ENCODE results near the gene UNK.

UNK gene

DNA sequence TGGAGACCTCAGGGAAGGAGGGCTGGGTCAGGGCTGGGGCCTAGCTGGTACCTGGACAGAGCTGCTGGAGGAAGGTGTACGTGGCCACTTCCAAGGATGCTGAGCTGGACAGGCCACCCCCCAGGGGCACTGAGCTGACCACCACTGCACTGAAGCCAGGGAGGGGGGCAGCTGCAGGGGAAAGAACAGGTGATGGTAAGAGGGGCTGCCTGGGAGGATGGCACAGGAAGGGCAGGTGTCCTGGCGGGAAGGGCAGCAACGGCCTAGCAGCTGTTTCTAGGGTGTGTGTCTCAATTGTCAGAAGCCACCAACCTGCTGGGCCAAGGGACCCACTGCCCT, 21.4 kb upstream of the UNK start:
- H2BK5ac ChIP-seq (ENCODE audit: low read length) = no peak overlapping the region
- H4K8ac ChIP-seq (ENCODE audit: low read depth, low read length) = no peak overlapping the region
- H3K27ac ChIP-seq (ENCODE audit: low read depth, low read length) = no peak overlapping the region
- no peaks in the 10 kb centered on the region for H3K79me1 ChIP-seq (ENCODE audit: low read length)
- H2BK120ac ChIP-seq (ENCODE audit: low read depth, low read length) = no peak overlapping the region
- no CpG with 5 or more reads among the region's 3 CpGs for WGBS (ENCODE audit: extremely low coverage, insufficient coverage, low lambda C conversion rate)
- no peaks in the 10 kb centered on the region for H3K79me2 ChIP-seq (ENCODE audit: control insufficient read depth, insufficient read depth, low read length)
- H4K5ac ChIP-seq (ENCODE audit: low read length) = no peak overlapping the region
- H2AK5ac ChIP-seq (ENCODE audit: low read length) = no peak overlapping the region
- DNase-seq = no peak
- H3K4me2 ChIP-seq (ENCODE audit: low read length) = no peak overlapping the region
- H3K23ac ChIP-seq (ENCODE audit: low read length) = no peak overlapping the region
- no peak overlapping the region for H3K4me3 ChIP-seq (ENCODE audit: low read length)
- H3K4me1 ChIP-seq (ENCODE audit: control insufficient read depth, low read depth, low read length) = peaks cover 7% of the 10 kb centered on the region
- no peak overlapping the region for H2BK15ac ChIP-seq (replicated peaks; ENCODE audit: low read depth)
- no peak overlapping the region for H3K4ac ChIP-seq (ENCODE audit: low read depth, low read length)
- H3K9ac ChIP-seq (ENCODE audit: low read length) = no peak overlapping the region
- H3K27me3 ChIP-seq (ENCODE audit: insufficient read depth, low read length, poor library complexity) = no peaks in the 10 kb centered on the region
- H3K56ac ChIP-seq (ENCODE audit: low read length) = no peak overlapping the region
- no peaks in the 10 kb centered on the region for H3K36me3 ChIP-seq (ENCODE audit: control insufficient read depth, insufficient read depth, low read length)
- H3K18ac ChIP-seq (ENCODE audit: low read length) = no peak overlapping the region

DNA sequence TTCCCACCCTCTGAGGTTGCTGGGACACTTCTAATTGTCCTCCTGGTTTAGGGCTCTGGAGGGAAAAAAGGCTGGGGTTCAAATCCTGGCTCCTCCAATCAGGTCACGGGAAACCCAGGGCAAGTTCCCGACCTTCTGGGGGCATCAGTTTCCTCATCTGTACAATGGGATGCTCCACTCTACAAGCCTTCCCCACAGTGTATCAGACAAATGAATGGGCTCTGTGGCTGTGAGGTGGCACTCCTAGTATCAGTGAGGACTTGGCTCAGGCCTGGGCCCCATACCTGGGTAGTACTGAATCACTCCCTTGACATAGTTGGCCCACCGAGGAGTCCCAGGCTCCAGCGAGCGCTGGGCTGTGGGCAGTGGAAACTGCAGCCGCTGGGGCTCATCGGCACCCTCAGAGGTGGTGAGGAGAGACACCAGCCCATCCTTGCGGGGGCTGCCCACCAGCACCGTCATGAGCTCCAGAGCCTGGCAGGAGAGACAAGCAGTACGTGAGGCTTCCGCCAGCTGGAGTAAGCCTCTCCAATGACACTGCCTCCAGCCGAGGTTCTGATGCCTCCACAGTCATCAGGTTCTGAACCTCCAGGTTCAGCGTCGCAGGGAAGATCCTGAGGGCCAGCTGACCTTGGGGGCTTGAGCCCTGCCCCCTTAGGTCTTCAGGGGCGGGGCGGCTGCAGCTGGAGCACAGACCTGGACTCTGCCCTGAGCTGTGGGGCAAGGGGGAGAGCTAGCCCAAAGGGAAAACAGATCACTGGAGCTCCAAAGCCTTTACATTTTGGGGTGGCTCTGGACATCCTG, 20.8 kb upstream of the UNK start:
- no CpG with 5 or more reads among the region's 16 CpGs for WGBS (ENCODE audit: extremely low coverage, insufficient coverage, low lambda C conversion rate)
- H3K27ac ChIP-seq (ENCODE audit: low read depth, low read length) = no peak overlapping the region
- DNase-seq = no peak

DNA sequence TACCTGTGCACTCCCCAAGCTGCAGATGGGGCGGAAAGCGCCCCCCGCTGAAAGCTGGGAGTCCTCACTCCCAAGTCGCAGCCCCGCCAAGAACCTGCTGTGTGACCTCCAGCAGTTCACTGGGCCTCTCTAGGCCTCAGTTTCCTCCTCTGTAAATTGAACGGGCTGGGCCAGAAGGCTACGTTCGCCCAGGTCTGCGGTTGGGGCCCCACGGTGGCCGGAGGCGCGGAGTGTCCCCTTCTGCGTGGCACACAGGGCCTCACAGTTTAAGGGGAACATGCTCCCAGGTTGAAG, 20.2 kb upstream of the UNK start:
- Histone ChIP-seq H2BK5ac (ENCODE audit: low read length) (no peak overlapping the region), H3K4me2 (ENCODE audit: low read length) (peak overlapping the region; percentile 81), H3K27me3 (ENCODE audit: insufficient read depth, low read length, poor library complexity) (no peaks in the 10 kb centered on the region), H3K79me2 (ENCODE audit: control insufficient read depth, insufficient read depth, low read length) (no peaks in the 10 kb centered on the region), H3K18ac (ENCODE audit: low read length) (no peak overlapping the region), H3K79me1 (ENCODE audit: low read length) (no peaks in the 10 kb centered on the region), H4K8ac (ENCODE audit: low read depth, low read length) (no peak overlapping the region), H3K4me3 (ENCODE audit: low read length) (peak overlapping the region; percentile 56), H2BK15ac (replicated peaks; ENCODE audit: low read depth) (no peak overlapping the region), H3K36me3 (ENCODE audit: control insufficient read depth, insufficient read depth, low read length) (no peaks in the 10 kb centered on the region), H3K4ac (ENCODE audit: low read depth, low read length) (peak overlapping the region; percentile 17), H3K27ac (ENCODE audit: low read depth, low read length) (no peak overlapping the region), H3K56ac (ENCODE audit: low read length) (peak overlapping the region; percentile 89), H2AK5ac (ENCODE audit: low read length) (no peak overlapping the region), H3K23ac (ENCODE audit: low read length) (peak overlapping the region; percentile 48), H3K9ac (ENCODE audit: low read length) (peak overlapping the region; percentile 78), H4K5ac (ENCODE audit: low read length) (no peak overlapping the region), H2BK120ac (ENCODE audit: low read depth, low read length) (no peak overlapping the region), H3K4me1 (ENCODE audit: control insufficient read depth, low read depth, low read length) (peaks cover 7% of the 10 kb centered on the region)
- no peak for DNase-seq
- whole genome bisulfite sequencing (ENCODE audit: extremely low coverage, insufficient coverage, low lambda C conversion rate) = no CpG with 5 or more reads among the region's 14 CpGs

More for the DNA sequence above, 20.8 kb upstream of the UNK start:
- no peak overlapping the region for H2BK120ac ChIP-seq (ENCODE audit: low read depth, low read length)
- no peaks in the 10 kb centered on the region for H3K36me3 ChIP-seq (ENCODE audit: control insufficient read depth, insufficient read depth, low read length)
- no peak overlapping the region for H4K8ac ChIP-seq (ENCODE audit: low read depth, low read length)
- no peak overlapping the region for H3K4ac ChIP-seq (ENCODE audit: low read depth, low read length)
- H4K5ac ChIP-seq (ENCODE audit: low read length) = no peak overlapping the region
- H3K4me1 ChIP-seq (ENCODE audit: control insufficient read depth, low read depth, low read length) = peaks cover 7% of the 10 kb centered on the region
- peak overlapping the region; percentile 81 for H3K4me2 ChIP-seq (ENCODE audit: low read length)
- no peak overlapping the region for H2BK15ac ChIP-seq (replicated peaks; ENCODE audit: low read depth)
- H3K56ac ChIP-seq (ENCODE audit: low read length) = peak overlapping the region; percentile 89
- no peaks in the 10 kb centered on the region for H3K79me1 ChIP-seq (ENCODE audit: low read length)
- no peak overlapping the region for H2AK5ac ChIP-seq (ENCODE audit: low read length)
- H3K23ac ChIP-seq (ENCODE audit: low read length) = peak overlapping the region; percentile 48
- no peaks in the 10 kb centered on the region for H3K79me2 ChIP-seq (ENCODE audit: control insufficient read depth, insufficient read depth, low read length)
- H3K18ac ChIP-seq (ENCODE audit: low read length) = no peak overlapping the region
- H3K27me3 ChIP-seq (ENCODE audit: insufficient read depth, low read length, poor library complexity) = no peaks in the 10 kb centered on the region
- H3K4me3 ChIP-seq (ENCODE audit: low read length) = no peak overlapping the region
- peak overlapping the region; percentile 78 for H3K9ac ChIP-seq (ENCODE audit: low read length)
- no peak overlapping the region for H2BK5ac ChIP-seq (ENCODE audit: low read length)

DNA sequence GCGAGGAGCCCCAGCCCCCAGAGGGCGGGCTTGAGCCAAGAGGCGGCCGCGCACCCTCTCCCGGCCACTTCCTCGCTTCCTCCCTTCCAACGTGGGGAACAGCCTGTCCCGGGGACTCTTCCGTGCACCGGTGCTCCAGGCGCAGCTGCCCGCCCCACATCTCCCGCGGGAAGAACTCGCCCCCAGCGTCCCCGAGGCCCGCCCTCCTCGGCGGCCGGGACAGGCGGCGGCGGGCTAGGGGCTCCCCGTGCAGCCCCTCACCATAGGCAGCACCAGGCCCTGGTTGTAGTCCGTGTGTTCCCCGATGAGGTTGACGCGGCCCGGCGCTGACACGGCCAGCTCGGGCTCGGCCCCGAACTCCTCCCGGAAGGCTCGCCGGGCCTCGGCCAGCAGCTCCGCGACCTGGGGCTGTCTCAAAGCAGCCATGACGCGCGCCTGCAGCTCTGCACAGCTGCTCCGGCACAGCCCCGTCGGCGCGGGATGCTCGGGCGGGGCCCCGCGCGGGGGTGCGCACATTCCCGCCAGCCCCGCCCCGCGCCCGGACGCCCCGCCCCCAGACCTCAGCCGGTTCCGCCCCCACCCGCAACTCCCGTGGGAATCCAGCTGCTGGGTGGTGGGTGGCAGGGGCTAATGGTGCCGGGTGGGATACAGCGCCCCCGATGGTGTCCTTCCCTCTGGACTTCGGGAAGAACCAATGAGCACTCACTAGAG, 19.7 kb upstream of the UNK start, which contains the start of gene GALK1:
GALK1 (minus strand) TSS at position 482 of the 711 bp plus-strand sequence; CDS start at position 426, 56 bp downstream.
- Histone ChIP-seq H2BK15ac (replicated peaks; ENCODE audit: low read depth) (no peak within 1 kb of the TSS), H3K79me1 (ENCODE audit: low read length) (no peaks in the 10 kb centered on the region), H4K8ac (ENCODE audit: low read depth, low read length) (no peak within 1 kb of the TSS), H3K36me3 (ENCODE audit: control insufficient read depth, insufficient read depth, low read length) (no peaks in the 10 kb centered on the region), H2BK120ac (ENCODE audit: low read depth, low read length) (no peak within 1 kb of the TSS), H3K18ac (ENCODE audit: low read length) (peak within 1 kb of the TSS; percentile 35), H3K27ac (ENCODE audit: low read depth, low read length) (no peak within 1 kb of the TSS), H4K5ac (ENCODE audit: low read length) (no peak within 1 kb of the TSS), H2AK5ac (ENCODE audit: low read length) (no peak within 1 kb of the TSS), H3K4ac (ENCODE audit: low read depth, low read length) (peak within 1 kb of the TSS; percentile 25), H3K4me2 (ENCODE audit: low read length) (peak within 1 kb of the TSS; percentile 81), H3K56ac (ENCODE audit: low read length) (peak within 1 kb of the TSS; percentile 89), H3K27me3 (ENCODE audit: insufficient read depth, low read length, poor library complexity) (no peaks in the 10 kb centered on the region), H3K79me2 (ENCODE audit: control insufficient read depth, insufficient read depth, low read length) (no peaks in the 10 kb centered on the region), H3K23ac (ENCODE audit: low read length) (peak within 1 kb of the TSS; percentile 48), H3K9ac (ENCODE audit: low read length) (peak within 1 kb of the TSS; percentile 78), H3K4me1 (ENCODE audit: control insufficient read depth, low read depth, low read length) (peaks cover 7% of the 10 kb centered on the region), H2BK5ac (ENCODE audit: low read length) (no peak within 1 kb of the TSS), H3K4me3 (ENCODE audit: low read length) (peak within 1 kb of the TSS; percentile 56)
- no CpG with 5 or more reads among the region's 71 CpGs for WGBS (ENCODE audit: extremely low coverage, insufficient coverage, low lambda C conversion rate)
- peak; percentile 71 for DNase-seq

DNA sequence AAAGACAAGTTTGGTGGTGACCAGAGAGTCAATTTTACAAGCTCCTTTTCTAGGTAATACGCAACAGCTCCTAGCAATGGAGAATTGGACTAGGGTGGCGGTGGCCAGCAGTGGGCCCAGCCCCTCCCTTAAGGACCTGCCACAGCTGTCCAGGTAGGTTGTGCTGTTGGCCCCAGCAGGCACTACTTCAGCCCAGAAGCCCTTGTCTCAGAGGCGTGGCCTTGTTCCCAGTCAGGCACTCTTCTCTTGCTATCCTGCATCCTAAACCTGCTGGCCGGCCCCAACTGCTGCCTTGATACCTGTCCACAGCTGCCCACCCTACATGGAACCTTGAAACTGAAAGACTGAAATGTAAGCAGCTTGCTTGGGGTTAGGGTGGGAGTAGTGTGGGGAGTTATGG, 18.6 kb upstream of the UNK start:
- Histone ChIP-seq H3K23ac (ENCODE audit: low read length) (no peak overlapping the region), H3K27ac (ENCODE audit: low read depth, low read length) (no peak overlapping the region), H3K4me2 (ENCODE audit: low read length) (no peak overlapping the region), H3K4me3 (ENCODE audit: low read length) (no peak overlapping the region), H3K79me1 (ENCODE audit: low read length) (no peaks in the 10 kb centered on the region), H3K79me2 (ENCODE audit: control insufficient read depth, insufficient read depth, low read length) (no peaks in the 10 kb centered on the region), H2AK5ac (ENCODE audit: low read length) (no peak overlapping the region), H3K4ac (ENCODE audit: low read depth, low read length) (no peak overlapping the region), H3K9ac (ENCODE audit: low read length) (no peak overlapping the region), H2BK120ac (ENCODE audit: low read depth, low read length) (no peak overlapping the region), H2BK15ac (replicated peaks; ENCODE audit: low read depth) (no peak overlapping the region), H2BK5ac (ENCODE audit: low read length) (no peak overlapping the region), H4K5ac (ENCODE audit: low read length) (no peak overlapping the region), H3K36me3 (ENCODE audit: control insufficient read depth, insufficient read depth, low read length) (no peaks in the 10 kb centered on the region), H3K18ac (ENCODE audit: low read length) (no peak overlapping the region), H3K27me3 (ENCODE audit: insufficient read depth, low read length, poor library complexity) (no peaks in the 10 kb centered on the region), H4K8ac (ENCODE audit: low read depth, low read length) (no peak overlapping the region), H3K4me1 (ENCODE audit: control insufficient read depth, low read depth, low read length) (peaks cover 7% of the 10 kb centered on the region), H3K56ac (ENCODE audit: low read length) (no peak overlapping the region)
- no CpG with 5 or more reads among the region's 4 CpGs for WGBS (ENCODE audit: extremely low coverage, insufficient coverage, low lambda C conversion rate)
- no peak for DNase-seq

Data from mesendoderm (in vitro differentiated cells).